DOHH2 (cell line): ENCODE data around the gene PHGDH.

Source experiments
- CTCF ChIP-seq: fragments of 200-600 bp; sonication (generic); IDR thresholded peaks from one replicate; pipeline ENCODE4 v1.5.1; 2014; ENCODE audit warnings: antibody characterized with exemption, mild to moderate bottlenecking, low read depth, low read length; ENCODE audit not compliant: poor library complexity, severe bottlenecking
- EZH2phosphoT487 ChIP-seq: fragments of 200-600 bp; sonication (generic); IDR thresholded peaks from 2 replicates; pipeline ENCODE4 v1.6.1; 2017; ENCODE audit warnings: borderline replicate concordance, mild to moderate bottlenecking, antibody characterized with exemption, low read length, moderate library complexity, mixed read lengths

GRCh38 chr1:119718972-119719371 is 7.2 kb downstream of the PHGDH start:
- TF ChIP-seq CTCF (no peak), EZH2phosphoT487 (no peak)
